CD4-positive, alpha-beta T cell treated with Interleukin-17A for 4 hours (primary cell): Measurements from ENCODE around the gene MACROD2.
"Not testable (repeated sequence)": the region's sequence is repeated elsewhere in the genome, so short reads cannot be mapped to it uniquely, and the experiment has no call there.

Experiments used
- DNase-seq: peaks from one replicate; pipeline ENCODE4 v3.0.0-alpha.2; 2020; ENCODE audit warnings: mixed read lengths

MACROD2 gene

DNA sequence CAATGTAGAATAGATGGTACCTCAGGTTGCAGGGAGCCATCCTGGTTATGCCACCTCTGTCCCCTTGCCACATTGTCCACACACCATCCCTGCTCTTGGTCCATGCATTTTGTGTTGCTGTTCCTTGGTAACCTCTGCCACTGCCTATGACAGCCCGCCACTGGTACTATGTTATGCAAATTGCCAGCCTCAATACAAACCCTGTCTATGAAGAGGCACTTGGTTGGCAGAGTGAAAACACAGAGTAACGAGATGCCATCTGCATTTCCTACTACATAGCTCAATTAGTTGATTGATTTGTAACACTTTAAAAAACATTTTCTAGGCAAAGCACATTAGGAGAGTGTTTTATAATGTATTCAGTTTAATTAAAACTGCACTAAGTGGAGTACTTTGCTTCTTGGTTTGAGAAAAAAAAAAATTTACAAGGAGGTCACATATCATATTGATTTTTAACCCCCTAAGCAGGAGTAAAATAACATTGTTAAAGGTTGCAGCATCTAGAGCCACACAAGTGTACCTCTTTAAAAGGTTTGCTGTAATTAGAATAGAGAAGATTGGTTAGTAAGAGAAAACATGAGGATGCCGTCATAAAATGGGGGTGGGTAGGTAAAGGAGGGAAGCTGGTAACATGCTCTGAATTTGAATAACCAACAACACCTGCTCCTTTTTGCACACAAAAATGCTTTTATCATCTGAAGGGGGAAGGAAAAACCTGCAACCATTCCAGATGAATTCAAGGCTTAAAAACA is 1760.9 kb downstream of the MACROD2 start:
- DNase-seq = no peak

DNA sequence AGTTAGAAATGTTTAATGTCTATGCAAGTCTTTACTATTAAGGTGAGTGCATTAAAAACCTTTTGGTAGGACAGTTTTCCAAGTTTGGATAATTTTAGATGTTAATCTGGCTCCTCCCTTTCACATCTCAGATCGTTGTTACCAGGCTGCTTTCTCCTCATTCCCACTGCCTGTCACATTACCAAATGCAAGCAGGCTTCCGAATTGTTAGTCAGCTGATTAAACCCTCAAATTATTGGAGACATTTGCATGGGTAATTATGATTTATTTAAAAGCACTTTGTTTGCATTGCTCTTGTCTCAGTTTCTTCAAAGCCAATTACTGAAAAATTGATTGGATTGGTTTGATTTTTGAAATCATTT is 1761.4 kb downstream of the MACROD2 start:
- no peak for DNase-seq

DNA sequence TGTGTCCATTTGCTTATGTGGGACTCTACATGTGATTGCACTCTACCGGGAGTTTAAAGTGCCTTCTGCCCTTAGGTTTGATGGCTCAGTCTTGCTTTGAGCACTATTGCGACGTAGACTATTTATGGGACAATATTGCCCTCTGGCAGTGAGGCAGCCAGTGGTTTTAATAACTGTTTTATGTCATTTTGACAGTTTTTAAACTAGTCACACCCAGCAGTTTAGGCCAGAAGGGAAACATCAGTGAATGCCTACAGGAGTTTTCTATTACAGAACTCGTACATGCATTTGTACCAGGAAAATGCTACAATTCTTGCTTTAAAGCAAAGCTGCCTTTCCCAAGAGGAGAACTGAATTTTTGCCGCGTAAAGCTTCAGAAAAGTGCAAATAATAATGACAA is 1764.3 kb downstream of the MACROD2 start:
- DNase-seq = no peak

DNA sequence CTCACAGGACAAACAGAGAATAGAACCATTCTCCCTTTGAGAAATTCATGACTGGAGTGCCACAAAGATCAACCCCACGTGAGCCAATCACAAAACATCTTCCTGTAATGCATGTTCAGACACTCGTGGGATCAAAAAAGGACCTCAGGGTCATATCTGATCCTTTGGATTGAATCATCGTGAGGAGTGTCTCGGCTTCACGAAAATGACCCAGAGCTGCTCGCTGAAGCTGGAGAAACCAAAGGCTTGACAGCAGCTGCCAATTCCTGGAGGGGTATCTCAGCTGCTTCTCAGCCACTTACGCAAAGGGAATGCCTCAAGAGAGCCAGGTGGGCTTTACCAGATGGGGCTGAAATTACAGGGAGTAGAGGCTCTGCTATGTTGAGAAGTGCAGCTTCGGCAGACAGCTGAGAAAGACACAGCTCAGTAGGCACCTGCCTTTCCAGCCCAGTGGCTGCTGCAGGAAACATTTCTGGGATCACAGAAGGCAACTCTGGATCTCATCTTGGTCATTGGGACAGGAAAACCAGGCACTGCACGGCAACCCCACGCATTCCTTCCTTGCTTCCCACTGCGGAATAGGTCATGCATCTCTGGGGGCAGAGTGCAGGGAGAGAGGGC is 1764.8 kb downstream of the MACROD2 start:
- DNase-seq = no peak

DNA sequence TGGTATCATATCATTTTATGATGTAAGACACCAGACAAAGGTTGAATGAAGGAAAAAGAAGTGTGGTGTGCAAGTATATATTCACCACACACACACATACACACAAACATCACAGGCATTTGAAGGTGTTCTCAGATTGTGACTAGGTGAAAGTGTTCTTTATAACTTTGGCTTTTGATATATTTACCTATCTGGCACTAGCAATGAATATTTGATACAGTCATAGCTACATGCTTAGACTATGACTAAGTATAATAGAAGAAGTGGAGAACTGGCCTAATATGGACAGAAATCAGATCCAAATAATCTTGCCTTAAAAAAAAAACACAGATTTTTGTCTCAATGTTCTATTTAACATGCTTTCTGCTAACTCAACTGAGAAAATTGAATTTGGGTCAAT is 1768.0 kb downstream of the MACROD2 start:
- no peak for DNase-seq

DNA sequence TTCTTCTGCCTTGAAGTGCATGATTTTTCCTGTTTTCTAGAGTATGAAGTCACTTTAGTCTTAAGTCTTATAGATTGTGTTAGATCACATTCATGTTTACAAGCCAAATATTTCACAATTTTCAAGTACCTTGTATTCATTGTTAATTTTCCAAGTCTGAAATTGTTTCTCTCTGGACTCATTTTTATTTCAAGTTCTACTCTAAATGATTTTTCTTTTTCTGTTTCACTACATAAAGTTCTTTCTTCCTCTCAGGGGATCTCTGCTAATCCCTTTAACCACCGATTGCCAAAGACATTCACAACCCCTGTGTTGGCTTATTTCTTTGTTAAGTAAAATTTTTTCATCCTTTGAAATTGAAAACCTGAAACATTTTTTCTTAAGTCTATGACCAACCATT is 1772.3 kb downstream of the MACROD2 start:
- no peak for DNase-seq

DNA sequence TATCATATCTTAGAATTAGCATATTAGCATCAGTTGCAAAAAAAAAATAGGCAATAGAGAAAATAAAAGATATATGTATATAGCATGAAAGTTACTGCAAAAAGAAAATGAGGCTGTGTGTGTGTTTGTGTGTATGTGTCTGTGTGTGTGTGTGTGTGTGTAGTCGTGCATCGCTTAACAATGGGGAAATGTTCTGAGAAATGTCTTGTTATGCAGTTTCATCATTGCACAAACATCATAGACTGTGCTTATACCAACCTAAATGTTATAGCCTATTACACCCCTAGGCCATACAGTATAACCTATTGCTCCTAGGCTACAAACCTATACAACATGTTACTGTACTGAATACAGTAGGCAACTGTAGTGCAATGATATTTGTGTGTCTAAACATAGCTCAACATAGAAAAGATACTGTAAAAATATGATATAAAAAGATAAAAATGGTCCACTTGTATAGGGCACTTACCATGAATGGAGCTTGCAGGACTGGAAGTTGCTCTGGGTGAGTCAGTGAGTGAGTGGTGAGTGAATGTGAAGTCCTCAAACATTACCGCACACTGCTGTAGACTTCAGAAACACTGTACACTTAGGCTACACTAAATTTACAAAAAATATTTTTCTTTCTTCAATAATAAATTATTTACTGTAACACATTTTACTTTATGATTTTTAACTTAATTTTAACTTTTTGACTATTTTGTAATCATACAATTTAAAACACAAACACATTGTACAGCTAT is 1772.9 kb downstream of the MACROD2 start:
- DNase-seq = no peak

DNA sequence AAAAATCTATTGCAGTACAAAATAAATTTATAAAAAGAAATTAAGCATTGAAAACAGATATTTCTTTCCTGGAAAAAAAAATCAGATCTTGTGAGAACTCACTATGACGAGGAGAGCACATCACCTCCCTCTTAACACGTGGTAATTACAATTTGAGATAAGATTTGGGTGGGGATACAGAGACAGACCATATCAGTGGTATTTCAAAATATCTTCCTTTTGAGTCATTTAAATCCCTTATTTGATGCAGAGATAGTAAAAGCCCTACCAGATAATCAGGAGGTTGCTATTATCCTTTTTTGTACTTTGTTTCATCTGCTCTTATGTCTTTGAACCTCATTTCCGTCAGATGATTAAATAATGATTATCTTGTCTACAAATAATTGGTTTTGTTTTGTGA is 1777.5 kb downstream of the MACROD2 start:
- DNase-seq = no peak

DNA sequence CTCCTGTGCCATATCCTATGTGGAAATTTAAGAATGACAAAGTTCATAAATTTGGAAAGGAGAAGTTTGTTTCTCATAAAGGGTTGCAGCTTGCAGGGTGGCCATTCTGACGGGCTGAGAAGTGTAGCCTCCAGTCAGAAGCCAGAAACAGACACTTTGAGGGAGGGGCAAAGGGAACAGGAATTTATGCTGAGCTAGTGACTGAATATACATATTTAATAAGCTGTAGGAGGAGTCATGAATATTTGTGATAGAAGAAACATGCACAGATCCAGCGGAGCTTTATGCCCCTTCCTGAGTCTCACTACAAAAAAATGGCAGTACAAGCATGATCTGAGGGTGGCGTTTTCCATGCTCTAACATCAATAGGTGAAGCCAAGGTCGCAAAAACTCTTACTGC is 1779.6 kb downstream of the MACROD2 start:
- DNase-seq = no peak

DNA sequence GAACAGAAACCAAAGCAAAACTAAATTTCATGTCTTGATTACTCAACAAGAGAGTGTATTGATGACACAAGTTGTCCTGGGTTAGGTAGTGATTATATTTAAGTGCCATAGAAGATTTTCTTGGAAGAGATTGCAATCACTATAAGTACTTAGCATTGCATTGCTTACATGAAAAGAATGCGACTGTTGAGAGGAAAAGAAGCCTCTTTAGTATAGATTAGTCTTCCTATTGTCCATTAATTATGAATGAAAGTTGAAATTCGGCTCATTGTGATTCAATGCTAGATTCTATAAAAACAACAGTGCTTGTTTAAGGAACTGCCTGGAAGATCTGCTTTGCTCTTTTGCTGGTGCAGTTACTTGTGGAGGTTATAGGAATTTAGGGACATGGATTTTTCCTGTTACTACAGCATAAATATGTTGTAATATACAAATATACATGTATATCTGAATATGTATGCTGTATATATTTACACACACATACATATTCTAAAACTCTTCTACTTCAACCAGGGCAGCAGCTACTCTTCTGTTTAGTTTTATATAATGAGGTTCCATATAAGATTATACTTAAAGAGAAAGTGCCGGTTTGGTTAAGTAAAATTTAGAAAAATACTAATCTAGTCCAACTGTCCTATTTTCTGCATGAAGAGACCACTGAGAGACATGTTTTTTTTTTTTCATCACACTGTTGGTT is 1781.6 kb downstream of the MACROD2 start:
- DNase-seq = no peak

DNA sequence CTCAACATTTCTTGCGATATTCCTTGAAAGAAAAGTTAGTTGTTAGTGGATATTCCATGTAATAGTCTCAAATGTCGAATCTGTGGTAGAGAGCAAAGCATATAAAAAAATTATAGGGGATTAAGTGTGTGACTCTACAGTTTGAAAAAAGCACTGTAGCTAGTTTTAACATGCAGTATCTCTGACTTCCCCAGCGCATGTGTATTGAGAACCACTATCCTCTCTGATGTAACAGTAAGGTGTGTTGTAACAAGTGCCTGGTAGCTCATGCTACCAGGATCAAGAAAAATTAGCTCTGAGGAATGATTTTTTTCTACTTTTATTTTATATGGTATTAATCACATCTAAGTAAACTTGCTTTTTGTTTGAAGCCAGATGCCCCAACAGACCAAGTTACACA is 1788.7 kb downstream of the MACROD2 start:
- DNase-seq = no peak

DNA sequence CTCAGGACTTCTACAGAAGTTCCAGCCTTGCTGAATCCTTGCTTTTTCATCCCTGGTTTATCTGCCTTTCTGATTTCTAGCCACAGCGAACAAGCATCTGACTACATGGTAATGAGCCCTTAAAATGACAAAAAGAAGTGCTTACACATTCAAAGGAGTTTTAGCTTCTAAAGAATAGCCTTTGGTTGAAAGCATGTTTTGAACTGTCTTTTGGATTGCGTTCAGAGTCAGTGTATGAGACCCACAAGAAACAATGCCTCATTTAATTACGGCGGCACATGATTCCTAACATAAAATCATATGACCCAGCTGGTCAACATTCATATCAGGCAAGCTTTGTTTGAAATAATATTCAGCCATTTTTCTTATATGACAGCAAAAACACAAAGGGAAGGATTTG is 1793.8 kb downstream of the MACROD2 start:
- no peak for DNase-seq

DNA sequence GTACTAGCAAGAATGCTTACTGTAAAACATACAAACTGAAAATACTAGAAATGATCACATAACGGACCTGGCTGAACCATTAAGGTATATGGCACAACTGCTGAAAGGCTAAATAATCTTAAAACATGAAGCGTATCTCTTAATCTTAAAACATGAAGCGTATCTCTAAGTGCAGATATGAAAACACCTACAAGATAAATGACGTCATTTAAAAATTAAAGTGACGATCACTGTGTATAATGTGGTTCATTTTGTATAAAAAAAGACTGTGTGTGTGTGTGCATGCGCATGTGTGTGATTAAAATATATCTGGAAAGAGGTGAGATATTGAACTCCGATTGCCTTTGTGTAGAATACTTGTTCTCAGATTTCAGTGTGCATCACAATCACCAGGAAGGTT is 1797.5 kb downstream of the MACROD2 start:
- no peak for DNase-seq

DNA sequence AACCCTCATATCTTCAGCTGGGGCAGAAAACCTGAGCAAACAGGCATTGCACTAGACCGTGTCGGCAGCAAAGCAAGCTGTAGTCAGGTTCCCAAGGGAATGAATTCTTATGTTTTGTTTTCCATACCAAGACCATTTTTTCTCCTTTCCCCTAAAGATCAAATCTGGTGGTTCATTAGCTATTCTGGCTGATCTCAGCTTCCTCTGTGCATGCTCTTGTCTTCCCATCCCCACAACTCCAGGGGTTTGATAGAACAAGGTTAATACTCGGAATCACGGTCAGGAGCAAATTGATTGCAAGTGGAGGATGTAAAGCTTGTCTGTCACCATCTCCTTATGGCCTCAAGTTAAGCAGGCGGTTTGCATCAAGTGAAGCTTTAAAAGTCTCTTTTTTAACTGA is 1799.1 kb downstream of the MACROD2 start:
- DNase-seq = no peak

DNA sequence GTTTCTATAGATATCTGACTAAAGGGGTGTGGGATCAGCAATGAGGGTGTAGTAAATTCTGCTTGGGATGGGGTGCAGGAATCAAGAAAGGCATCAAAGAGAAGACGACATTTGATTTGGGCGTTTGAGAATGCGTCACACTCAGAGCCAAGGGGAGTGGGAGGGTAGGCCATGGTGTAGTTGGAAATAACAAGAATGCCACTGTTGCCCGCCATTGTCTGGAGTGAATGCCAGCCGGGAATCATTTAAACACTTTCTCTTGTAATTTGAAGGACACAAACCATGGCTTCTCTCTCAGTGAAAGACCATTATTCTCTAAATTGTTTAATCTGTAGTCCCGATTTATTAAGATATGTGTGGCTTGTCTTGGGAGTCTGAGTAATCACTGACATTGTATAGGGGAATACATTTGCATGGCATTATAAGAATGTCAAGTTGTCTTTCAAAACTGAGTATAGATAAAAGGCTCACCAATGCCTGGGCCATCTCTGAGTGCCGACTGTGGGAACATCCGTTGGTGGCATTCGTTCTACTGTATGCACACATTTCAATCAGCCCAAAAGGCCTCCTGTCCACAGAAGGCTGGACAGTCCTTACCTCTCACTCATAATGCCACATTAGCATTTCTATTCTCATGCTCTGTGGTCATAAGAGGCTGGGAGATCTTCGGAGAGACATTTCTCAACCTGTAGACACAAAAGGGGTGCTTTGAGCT is 1800.1 kb downstream of the MACROD2 start:
- no peak for DNase-seq

DNA sequence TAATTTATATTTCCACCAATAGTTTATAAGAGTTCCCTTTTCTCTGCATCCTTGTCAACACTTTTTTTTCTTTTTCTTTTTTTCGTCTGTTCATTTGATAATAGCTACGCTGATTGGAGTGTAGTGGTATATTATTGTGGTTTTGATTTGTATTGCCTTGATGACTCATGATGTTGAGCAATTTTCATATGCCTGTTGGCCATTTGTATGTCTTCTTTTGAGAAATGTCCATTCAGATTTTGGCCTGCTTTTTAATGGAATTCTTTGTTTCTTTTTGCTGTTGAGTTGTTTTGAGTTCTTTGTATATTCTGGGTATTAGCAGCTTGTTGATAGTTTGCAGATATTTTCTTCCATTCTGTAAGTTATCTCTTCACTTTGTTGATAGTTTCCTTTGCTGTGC is 1804.6 kb downstream of the MACROD2 start:
- no peak for DNase-seq

DNA sequence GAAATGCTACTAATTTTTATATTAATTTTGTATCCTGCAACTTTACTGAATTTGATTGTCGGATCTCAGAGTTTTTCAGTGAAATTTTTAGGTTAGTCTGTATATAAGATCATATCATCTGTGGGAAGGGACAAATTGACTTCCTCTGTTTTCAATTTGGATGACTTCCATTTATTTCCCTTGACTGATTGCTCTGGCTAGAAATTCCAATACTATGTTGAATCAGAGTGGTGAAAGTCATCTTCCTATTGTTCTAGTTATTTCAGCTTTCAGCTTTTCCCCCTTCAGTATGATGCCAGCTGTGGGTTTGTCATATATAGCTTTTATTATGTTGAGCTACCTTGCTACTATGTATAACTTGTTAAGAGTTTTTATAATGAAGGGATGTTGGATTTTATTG is 1806.7 kb downstream of the MACROD2 start:
- DNase-seq = no peak

DNA sequence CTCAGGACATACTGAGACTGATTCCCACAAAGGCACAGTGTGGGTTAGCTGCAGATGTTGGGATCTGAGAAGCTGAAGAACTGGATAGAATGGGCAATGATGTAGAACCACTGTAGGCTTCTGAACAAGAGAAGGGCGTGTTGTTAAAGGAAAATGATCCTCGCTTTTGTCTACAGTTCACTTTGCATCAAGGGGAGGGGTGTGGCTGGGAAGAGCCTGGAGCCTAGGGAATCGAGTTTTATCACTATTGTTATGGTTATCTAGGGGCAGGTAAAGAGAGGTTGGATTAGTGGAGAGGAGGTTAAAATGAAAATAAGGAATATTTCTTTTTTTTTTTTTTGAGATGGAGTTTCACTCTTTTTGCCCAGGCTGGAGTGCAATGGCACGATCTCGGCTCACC is 1809.8 kb downstream of the MACROD2 start:
- no peak for DNase-seq

DNA sequence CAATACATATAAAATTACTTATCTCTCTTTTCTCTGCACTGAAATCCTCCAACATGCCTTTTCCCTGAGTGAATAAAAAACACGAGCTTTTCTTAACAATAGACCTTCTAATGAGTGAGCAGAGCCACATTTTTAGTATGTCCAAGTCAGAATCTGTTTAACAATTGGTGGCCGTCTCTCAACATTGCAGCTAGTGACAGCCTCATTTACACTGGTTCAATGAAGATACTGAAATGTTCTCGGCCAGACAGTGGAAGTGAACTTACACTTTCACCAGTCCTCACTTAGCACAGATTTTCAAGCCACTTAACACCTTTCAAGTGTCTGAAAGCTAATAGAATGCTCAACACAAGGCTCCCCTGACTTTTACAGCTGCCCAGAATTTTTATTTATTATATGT is 1810.8 kb downstream of the MACROD2 start:
- DNase-seq = no peak

DNA sequence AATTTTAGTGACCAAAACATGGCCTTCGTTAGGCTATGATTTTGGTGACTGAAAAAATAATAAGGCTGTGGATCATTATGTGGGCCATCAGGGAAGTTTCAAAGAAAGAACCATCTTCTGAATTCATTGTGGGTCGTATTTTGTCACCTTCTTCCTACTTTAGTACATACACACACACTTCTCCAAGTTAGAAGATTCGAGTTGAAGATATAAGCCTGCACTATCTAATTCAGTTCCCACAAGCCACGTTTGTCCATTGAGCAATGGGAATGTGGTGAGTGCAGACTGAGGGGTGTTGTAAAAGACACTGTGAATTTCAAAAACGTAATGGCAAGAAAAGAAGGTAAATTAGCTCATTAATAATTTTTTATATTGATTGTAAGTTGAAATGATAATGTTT is 1812.0 kb downstream of the MACROD2 start:
- no peak for DNase-seq

DNA sequence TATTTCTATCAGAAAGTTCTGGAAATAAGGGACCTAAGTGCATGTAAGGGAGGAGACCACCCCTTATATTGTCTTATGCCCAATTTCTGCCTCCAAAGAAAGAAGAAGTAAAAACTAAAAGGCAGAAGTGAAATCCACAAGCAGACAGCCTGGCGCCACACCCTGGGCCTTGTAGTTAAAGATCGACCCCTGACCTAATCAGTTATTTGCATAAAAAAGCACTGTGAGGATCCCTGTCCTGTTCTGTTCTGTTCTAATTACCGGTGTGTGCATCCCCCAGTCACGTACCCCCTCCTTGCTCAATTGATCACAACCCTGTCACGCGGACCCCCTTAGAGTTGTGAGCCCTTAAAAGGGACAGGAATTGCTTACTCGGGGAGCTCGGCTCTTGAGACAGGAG is 1812.5 kb downstream of the MACROD2 start:
- DNase-seq = not testable (repeated sequence)

DNA sequence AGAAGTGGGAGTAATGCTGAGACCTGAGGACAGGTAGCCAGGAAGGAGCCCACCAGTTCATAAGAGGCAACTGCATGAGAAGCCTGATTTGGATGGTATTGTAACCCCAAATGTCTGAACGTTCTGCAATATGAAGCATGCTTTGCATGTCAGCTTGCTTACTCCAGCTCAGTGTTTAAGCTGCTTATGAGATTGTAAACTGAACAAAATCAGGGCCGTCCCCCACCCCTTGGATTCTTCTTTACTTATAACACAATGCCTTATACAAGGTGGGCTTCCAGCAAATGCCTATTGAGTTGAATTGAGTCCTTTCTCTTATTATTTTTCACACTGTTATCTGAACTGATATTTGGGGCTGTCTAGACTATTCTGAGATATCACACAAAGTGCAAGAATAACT is 1816.6 kb downstream of the MACROD2 start:
- no peak for DNase-seq

DNA sequence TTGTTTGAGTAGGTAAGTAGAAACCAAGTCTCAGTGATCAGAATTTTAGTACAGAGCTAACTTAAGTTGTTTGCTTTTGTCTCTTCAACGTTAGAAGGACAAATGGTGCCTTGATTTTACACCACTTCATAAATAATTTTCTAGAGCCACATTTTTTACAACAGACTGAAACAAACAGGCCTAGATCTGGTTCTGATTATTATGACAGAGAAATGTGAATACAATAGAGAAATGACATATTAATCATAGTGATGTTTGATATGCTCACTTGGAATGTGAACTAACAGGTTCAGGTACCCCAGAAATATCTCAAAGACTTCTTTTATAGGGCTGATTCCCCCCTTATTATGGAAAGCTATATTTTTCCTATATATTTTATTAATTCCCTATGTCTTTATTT is 1817.4 kb downstream of the MACROD2 start:
- DNase-seq = no peak
